Stimulated activated CD8-positive, alpha-beta memory T cell treated with anti-CD3 and anti-CD28 coated beads, Interleukin-2, amount 100 ng/mL, for 48 hours (primary cell): Measurements from ENCODE around the gene TNNT1.
A peak's percentile ranks its signal among the peaks of the same experiment; 100 is the strongest.

Source experiments
- DNase-seq, 2 donors: peaks; one replicate each; pipeline ENCODE4 v3.0.0-alpha.2; 2020; ENCODE audit warnings: low read depth in 2 of 2

Gene TNNT1

DNA sequence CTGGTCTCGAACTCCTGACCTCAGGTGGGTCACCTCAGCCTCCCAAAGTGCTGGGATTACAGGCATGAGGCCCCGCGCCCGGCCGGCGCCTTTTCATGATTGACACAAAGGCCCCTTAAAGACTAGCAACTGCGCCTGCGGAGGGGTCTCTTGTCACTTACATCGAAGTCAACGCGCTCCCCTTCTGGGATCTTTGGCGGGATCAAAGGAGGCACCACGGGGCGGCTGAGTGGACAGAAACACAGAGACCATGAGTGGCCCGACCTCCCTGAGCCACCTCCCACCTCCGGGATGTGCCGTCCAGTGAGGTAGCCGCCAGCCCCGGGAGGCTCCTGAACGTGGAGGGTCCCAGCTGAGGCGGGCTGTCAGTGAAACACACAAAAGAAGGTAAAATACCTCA, 7.3 kb downstream of the TNNT1 start:
- no peak for DNase-seq

- no peak for DNase-seq
Observed at GRCh38 chr19:55137915-55138314, 11.1 kb downstream of the TNNT1 start.

DNA sequence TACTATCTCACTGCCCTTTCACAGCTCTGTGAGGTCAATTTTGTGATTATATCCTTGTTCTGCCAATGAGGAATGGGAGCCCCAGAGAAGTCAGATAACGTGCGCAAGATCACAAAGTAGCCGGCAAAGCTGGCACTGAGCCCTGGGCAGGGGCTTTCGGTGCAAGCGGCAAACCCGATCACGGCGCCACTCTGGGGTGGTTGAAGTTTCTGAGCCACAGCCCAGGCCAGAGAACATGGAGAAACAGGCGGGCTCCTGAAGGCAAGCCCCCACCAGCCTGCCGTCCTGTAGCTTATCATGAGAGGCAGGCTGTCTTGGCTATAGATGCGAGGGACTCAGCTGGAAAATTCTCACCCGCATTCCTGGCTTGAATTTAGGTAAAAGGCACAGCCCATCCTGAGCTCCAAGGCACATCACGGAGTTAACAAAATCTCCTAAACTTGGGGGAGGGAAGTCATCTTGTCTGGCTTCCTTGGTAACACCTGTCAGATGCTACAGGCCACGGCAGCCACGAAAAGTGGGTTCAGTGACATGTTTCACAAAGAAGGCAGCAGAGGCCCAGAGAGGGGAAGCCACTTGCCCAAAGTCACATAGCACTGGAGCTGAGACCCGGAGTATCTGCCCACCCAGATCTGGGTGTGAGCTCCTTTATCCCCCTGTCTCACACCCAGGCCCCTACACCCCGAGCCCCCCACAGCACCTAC, 12.5 kb downstream of the TNNT1 start:
- DNase-seq = no peak

- DNase-seq = no peak
Observed at GRCh38 chr19:55134736-55135135, 14.3 kb downstream of the TNNT1 start.

- no peak for DNase-seq
Observed at GRCh38 chr19:55133639-55134444, 15.2 kb downstream of the TNNT1 start.

GRCh38 chr19:55132453-55133129, 16.4 kb downstream of the TNNT1 start:
- no peak for DNase-seq

DNA sequence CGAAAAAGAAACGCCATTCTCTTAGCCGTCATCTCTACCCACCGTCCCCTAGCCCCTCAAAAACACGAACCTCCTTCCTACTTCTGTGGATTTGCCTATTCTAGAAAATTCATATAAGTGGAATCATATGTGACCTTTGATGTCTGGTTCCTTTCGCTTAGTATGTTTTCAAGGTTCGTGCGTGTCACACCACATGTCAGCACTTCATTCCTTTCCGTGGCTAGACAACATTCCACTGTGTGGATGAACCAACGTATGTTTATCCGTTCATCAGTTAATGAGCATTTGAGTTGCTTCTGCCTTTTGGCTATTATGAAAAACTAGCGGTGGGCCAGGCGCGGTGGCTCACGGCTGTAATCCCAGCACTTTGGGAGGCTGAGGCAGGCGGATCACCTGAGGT, 17.6 kb downstream of the TNNT1 start:
- DNase-seq = no peak

DNA sequence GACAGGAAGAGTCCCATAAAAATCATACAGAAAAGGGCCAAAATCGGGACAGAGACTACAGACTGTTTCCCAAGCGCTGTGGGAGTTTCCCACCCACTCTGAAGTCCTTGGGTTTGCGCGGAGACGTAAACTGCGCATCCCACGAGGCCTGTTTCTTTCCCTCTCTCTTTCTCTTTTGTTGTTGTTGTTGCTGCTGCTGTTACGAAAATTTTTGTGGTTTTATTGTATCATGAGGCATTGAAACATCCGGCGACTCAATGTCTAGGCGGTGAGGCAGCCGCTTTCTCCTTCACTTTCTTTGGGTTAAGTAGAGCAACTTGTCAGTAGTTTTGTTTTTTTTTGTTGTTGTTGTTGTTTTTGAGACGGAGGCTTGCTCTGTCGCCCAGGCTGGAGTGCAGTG, 30.0 kb downstream of the TNNT1 start:
- DNase-seq = no peak

- DNase-seq = peak in 1 of 2 donors; percentile 28
Observed at GRCh38 chr19:55118401-55118991, 30.5 kb downstream of the TNNT1 start.

DNA sequence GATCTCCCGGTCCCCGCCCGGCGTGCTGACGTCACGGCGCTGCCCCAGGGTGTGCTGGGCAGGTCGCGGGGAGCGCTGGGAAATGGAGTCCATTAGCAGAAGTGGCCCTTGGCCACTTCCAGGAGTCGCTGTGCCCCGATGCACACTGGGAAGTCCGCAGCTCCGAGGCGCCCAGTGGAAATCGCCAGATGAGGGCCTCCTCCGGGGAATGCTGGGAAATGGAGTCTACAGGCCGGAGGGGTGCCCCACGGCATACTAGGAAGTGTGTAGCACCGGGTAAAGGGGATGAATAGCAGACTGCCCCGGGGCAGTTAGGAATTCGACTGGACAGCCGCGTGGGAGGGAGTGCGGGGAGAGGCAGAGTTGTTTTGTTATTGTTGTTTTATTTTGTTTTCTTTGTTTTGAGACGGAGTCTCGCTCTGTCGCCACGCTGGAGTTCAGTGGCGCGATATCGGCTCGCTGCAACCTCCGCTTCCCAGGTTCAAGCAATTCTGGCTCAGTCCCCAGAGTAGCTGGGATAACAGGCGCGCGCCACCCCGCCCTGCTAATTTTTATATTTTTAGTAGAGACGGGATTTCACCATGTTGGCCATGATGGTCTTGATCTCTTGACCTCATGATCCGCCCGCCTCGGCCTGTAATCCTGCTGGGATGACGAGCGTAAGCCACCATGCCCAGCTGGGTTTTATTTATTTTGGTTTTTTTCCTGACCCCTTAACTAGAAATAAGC, 31.2 kb downstream of the TNNT1 start:
- peak; percentile 96 to 98 for DNase-seq

GRCh38 chr19:55116859-55117662, 31.9 kb downstream of the TNNT1 start, which contains the start of gene PPP1R12C:
Gene PPP1R12C, minus strand, starts transcription at chr19:55117637. Its CDS starts 94 bp downstream, at chr19:55117543.
- no peak for DNase-seq

GRCh38 chr19:55116232-55116858, 32.7 kb downstream of the TNNT1 start:
- peak in 1 of 2 donors; percentile 37 for DNase-seq

DNA sequence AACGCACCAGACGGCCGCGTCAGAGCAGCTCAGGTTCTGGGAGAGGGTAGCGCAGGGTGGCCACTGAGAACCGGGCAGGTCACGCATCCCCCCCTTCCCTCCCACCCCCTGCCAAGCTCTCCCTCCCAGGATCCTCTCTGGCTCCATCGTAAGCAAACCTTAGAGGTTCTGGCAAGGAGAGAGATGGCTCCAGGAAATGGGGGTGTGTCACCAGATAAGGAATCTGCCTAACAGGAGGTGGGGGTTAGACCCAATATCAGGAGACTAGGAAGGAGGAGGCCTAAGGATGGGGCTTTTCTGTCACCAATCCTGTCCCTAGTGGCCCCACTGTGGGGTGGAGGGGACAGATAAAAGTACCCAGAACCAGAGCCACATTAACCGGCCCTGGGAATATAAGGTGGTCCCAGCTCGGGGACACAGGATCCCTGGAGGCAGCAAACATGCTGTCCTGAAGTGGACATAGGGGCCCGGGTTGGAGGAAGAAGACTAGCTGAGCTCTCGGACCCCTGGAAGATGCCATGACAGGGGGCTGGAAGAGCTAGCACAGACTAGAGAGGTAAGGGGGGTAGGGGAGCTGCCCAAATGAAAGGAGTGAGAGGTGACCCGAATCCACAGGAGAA, 33.5 kb downstream of the TNNT1 start:
- no peak for DNase-seq

DNA sequence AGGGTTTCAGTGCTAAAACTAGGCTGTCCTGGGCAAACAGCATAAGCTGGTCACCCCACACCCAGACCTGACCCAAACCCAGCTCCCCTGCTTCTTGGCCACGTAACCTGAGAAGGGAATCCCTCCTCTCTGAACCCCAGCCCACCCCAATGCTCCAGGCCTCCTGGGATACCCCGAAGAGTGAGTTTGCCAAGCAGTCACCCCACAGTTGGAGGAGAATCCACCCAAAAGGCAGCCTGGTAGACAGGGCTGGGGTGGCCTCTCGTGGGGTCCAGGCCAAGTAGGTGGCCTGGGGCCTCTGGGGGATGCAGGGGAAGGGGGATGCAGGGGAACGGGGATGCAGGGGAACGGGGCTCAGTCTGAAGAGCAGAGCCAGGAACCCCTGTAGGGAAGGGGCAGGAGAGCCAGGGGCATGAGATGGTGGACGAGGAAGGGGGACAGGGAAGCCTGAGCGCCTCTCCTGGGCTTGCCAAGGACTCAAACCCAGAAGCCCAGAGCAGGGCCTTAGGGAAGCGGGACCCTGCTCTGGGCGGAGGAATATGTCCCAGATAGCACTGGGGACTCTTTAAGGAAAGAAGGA, 34.4 kb downstream of the TNNT1 start:
- no peak for DNase-seq

GRCh38 chr19:55113570-55114039, 35.4 kb downstream of the TNNT1 start:
- DNase-seq = no peak

DNA sequence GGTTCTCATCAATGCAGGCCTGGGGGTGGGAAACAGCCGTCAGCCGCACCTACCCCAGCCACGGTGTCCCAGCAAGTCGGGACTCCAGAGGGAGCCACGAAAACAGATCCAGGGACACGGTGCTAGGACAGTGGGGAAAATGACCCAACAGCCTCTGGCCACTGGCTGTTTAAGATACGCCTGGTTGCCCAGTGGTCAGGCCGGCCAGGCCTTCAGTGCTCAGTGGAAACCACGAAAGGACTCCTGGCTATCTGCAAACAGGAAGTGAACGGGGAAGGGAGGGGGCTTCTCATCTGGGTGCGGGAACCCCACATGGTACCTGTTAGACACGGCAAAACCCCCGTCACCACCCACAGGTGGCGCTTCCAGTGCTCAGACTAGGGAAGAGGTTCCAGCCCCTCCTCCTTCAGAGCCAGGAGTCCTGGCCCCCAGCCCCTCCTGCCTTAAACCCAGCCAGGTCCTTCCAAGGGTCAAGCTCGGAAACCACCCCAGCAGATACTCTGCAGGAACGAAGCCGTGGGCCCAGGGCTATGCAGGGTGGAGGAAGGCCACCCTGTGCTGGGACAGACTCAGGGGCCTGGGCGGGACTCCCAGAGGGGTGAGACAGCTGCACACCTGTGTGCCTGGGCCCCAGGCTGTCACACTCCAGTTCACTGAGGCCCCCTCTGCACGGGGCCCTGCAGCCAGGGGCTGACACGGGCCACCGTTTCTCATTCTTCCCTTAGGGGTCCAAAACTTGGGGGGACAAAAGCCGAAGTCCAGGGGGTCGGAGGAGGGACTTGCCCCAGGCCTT, 36.0 kb downstream of the TNNT1 start:
- no peak for DNase-seq

DNA sequence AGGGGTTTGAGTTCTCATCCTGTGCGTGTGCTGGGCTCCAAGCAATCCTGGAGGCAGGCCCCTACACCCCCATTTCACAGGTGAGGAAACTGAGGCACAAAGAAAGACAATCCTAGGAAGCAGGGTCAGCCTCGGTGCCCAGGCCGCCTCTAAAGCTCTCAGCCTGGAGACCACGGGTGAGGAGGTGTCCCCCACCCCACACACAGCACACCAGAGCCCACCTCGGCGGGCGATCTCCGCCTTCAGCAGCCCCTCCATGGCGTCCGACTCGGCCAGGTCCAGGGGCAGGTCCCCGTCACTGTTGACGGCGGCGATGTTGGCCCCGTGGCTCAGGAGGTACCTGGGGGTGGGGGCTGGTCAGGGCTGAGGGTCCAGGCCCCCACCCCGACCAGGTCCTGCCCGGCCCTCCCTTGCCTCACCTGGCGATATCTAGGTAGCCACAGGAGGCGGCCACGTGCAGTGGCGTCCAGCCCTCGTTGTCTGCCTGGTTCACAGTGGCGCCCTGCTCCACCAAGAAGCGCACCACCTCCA, 36.7 kb downstream of the TNNT1 start:
- DNase-seq = no peak

DNA sequence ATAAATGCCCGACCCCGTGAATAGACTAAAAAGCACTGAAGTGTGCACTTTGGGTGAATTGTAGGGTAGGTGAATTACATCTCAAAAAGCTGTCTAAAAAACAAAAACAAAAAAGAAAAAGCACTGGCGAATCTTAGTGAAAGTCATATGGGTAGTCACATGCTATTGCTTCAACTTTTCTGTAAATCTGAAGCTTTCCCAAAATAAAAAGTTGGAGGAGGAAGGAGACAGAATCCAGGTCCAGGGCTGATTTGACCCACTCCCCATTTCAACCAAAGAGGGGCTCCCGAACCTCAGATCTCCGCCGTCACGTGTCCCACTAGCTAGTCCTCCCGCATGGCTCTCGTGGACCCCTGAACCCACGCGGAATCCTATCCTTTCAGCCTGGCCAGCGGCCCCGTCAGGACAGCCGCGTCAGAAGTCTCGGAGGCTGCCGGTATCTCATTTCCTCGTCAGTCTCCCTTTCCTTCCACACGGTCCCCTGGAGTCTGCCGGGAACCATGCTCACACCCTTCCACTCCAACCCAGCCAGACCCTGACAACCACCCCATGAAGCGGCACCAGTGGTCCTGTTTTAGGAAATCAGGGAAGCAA, 37.7 kb downstream of the TNNT1 start:
- DNase-seq = no peak
